ENCODE measurements around the gene FUT2. TPM values are rescaled to one million over a fixed set of nuclear protein-coding genes. Genes with fewer than 3 reads are reported as not detected.

FUT2 gene
- total and polyA plus RNA-seq, 2 donors (not counting 1 experiment from before 2014, with no cell fraction given): not detected

- DNase-seq (peak; percentile 58), ATAC-seq (ENCODE audit: low read depth) (peak; percentile 66)
- CTCF ChIA-PET: interaction anchor here (0.6 kb wide), 1 partner anchor 74 kb away, joined by 3 read pairs; no protein-coding TSS in a partner anchor
- peaks cover 15 to 16% of the 10 kb centered on the region in 2 donors for H3K4me1 ChIP-seq (ENCODE audit: control insufficient read depth in 2 of 2, insufficient read depth in 2 of 2, low read length in 2 of 2)
- peak within 1 kb of the TSS; percentile 89 for H3K4me2 ChIP-seq (replicated peaks; ENCODE audit: low read depth, low read length, poor library complexity, severe bottlenecking)
- Mint-ChIP-seq H3K9me3 (ENCODE audit: insufficient read depth) (no peaks in the 10 kb centered on the region), H3K4me1 (peaks cover 16% of the 10 kb centered on the region), H3K4me3 (peak within 1 kb of the TSS; percentile 78), H3K27me3 (peaks cover 33% of the 10 kb centered on the region), H3K27ac (no peak within 1 kb of the TSS)
- intact Hi-C loops (cut with micrococcal nuclease): no loop called here
- 2% methylated on average over 73 of the region's 73 CpGs for WGBS (ENCODE audit: insufficient coverage)
- H3K9ac ChIP-seq (ENCODE audit: low read length): peak within 1 kb of the TSS; percentile 52
- H3K27me3 ChIP-seq (replicated peaks in 1 of 4; ENCODE audit: control extremely low read depth in 1 of 4, control insufficient read depth in 3 of 4, insufficient read depth in 4 of 4, low read length in 3 of 4): peaks cover 0 to 67% (median 20%) of the 10 kb centered on the region in 4 experiments
- H3K4me3 ChIP-seq (ENCODE audit: control extremely low read depth in 1 of 5, extremely low read depth in 1 of 5, insufficient read depth in 1 of 5, low read depth in 2 of 5, low read length in 4 of 5): peak within 1 kb of the TSS in 4 of 5 experiments; percentile 13 to 52 (median 40)
- no peaks in the 10 kb centered on the region for H4K20me1 ChIP-seq (ENCODE audit: control insufficient read depth, insufficient read depth, low read length, poor library complexity, severe bottlenecking)
- POLR2A ChIA-PET: no interaction called here
- H3K79me2 ChIP-seq (ENCODE audit: control insufficient read depth, insufficient read depth, low read length): no peaks in the 10 kb centered on the region
- no peak within 1 kb of the TSS for H3K27ac ChIP-seq (ENCODE audit: low read length in 2 of 2)
- no peaks in the 10 kb centered on the region for H3K36me3 ChIP-seq (replicated peaks in 1 of 2; ENCODE audit: control extremely low read depth in 1 of 2, control insufficient read depth in 1 of 2, extremely low read depth in 1 of 2, insufficient read depth in 2 of 2, low read length in 1 of 2)
- no peak for TF ChIP-seq CTCF (IDR thresholded peaks at IDR 0.05)
- no peak for TF ChIP-seq EZH2 (IDR thresholded peaks at IDR 0.05; ENCODE audit: borderline replicate concordance, insufficient read depth, low read depth, low read length, poor library complexity, severe bottlenecking)
- H3K9me3 ChIP-seq (ENCODE audit: control extremely low read depth in 1 of 3, control insufficient read depth in 2 of 3, insufficient read depth in 1 of 3, low read length in 2 of 3): peaks cover 0 to 10% (median 0%) of the 10 kb centered on the region in 3 donors
- peak within 1 kb of the TSS; percentile 58 for H2AFZ ChIP-seq (ENCODE audit: insufficient read depth, low read depth, low read length, poor library complexity, severe bottlenecking)
Measured at GRCh38 chr19:48752496-48753365, 57.0 kb downstream of the FUT2 start, which contains the start of gene FUT1. Gene FUT1 (minus strand): TSS chr19:48752641. CDS start chr19:48751281, 1,360 bp downstream.
